ENCODE results near the gene YIF1A.
"Not testable (repeated sequence)": the region's sequence is repeated elsewhere in the genome, so short reads cannot be mapped to it uniquely, and the experiment has no call there.

- TF ChIP-seq, protein P1, sequence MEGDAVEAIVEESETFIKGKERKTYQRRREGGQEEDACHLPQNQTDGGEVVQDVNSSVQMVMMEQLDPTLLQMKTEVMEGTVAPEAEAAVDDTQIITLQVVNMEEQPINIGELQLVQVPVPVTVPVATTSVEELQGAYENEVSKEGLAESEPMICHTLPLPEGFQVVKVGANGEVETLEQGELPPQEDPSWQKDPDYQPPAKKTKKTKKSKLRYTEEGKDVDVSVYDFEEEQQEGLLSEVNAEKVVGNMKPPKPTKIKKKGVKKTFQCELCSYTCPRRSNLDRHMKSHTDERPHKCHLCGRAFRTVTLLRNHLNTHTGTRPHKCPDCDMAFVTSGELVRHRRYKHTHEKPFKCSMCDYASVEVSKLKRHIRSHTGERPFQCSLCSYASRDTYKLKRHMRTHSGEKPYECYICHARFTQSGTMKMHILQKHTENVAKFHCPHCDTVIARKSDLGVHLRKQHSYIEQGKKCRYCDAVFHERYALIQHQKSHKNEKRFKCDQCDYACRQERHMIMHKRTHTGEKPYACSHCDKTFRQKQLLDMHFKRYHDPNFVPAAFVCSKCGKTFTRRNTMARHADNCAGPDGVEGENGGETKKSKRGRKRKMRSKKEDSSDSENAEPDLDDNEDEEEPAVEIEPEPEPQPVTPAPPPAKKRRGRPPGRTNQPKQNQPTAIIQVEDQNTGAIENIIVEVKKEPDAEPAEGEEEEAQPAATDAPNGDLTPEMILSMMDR (IDR thresholded peaks at IDR 0.05): not testable (repeated sequence)
- TF ChIP-seq POLR2A (IDR thresholded peaks at IDR 0.05): not testable (repeated sequence)
Measured at GRCh38 chr11:66320289-66320688, 31.3 kb upstream of the YIF1A start.
